ENCODE results near the gene LCN6.

DNA sequence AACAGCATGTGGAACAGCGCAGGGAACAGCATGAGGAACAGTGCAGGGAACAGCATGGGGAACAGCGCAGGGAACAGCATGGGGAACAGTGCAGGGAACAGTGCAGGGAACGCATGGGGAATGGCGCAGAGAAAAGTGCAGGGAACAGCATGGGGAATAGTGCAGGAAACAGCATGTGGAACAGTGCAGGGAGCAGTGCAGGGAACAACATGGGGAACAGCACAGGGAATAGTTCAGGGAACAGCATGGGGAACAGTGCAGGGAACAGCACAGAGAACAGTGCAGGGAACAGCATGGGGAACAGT lies 7.8 kb upstream of the LCN6 start:
- TF ChIP-seq, protein P1, sequence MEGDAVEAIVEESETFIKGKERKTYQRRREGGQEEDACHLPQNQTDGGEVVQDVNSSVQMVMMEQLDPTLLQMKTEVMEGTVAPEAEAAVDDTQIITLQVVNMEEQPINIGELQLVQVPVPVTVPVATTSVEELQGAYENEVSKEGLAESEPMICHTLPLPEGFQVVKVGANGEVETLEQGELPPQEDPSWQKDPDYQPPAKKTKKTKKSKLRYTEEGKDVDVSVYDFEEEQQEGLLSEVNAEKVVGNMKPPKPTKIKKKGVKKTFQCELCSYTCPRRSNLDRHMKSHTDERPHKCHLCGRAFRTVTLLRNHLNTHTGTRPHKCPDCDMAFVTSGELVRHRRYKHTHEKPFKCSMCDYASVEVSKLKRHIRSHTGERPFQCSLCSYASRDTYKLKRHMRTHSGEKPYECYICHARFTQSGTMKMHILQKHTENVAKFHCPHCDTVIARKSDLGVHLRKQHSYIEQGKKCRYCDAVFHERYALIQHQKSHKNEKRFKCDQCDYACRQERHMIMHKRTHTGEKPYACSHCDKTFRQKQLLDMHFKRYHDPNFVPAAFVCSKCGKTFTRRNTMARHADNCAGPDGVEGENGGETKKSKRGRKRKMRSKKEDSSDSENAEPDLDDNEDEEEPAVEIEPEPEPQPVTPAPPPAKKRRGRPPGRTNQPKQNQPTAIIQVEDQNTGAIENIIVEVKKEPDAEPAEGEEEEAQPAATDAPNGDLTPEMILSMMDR (IDR thresholded peaks at IDR 0.05): no peak
- TF ChIP-seq POLR2A (IDR thresholded peaks at IDR 0.05): no peak

Measured in right lobe of liver (tissue), 4 donors.